Neural cell (in vitro differentiated cells): ENCODE measurements around the gene PLXNA2. TPM values are rescaled to one million over a fixed set of nuclear protein-coding genes. Genes with fewer than 3 reads are reported as not detected.

Experiments used
- H2AFZ ChIP-seq: fragments of 200-600, 300-800 bp; sonication (generic), shearing (Covaris generic); 2 replicates; pipeline ENCODE4 v1.6.0; 2014; ENCODE audit warnings: low read depth, mild to moderate bottlenecking, antibody characterized with exemption, low read length, moderate library complexity
- H3F3A ChIP-seq: fragments of 200-600 bp; shearing (Covaris generic); 2 replicates; pipeline ENCODE4 v1.6.1; 2016; ENCODE audit warnings: mild to moderate bottlenecking, moderate library complexity, mixed read lengths, antibody characterized with exemption, low read length; ENCODE audit not compliant: insufficient read depth, poor library complexity, severe bottlenecking
- H3K27ac ChIP-seq: fragments of 200-600, 300-800 bp; sonication (generic), shearing (Covaris generic); 2 replicates; pipeline ENCODE4 v1.5.1; 2014; ENCODE audit warnings: mild to moderate bottlenecking, low read length, moderate library complexity
- H3K27me3 ChIP-seq: fragments of 300-800, 200-600 bp; sonication (generic), shearing (Covaris generic); 2 replicates; pipeline ENCODE4 v1.6.0; 2014; ENCODE audit warnings: mild to moderate bottlenecking, low read depth, low read length, moderate library complexity; ENCODE audit not compliant: insufficient read depth
- H3K36me3 ChIP-seq: fragments of 300-800, 200-600 bp; sonication (generic), shearing (Covaris generic); 2 replicates; pipeline ENCODE4 v1.5.1; 2014; ENCODE audit warnings: mild to moderate bottlenecking, antibody characterized with exemption, low read length, moderate library complexity; ENCODE audit not compliant: insufficient read depth
- H3K4me2 ChIP-seq: fragments of 300-800, 200-600 bp; sonication (generic), shearing (Covaris generic); 2 replicates; pipeline ENCODE4 v1.6.0; 2014; ENCODE audit warnings: mild to moderate bottlenecking, low read length
- H3K4me3 ChIP-seq: fragments of 300-800, 200-600 bp; sonication (generic), shearing (Covaris generic); 2 replicates; pipeline ENCODE4 v1.5.1; 2014; ENCODE audit warnings: mild to moderate bottlenecking, low read length, moderate library complexity
- H3K79me2 ChIP-seq: fragments of 200-600 bp; shearing (Covaris generic); replicated peaks from 2 replicates; pipeline ENCODE4 v1.6.0; 2014; ENCODE audit warnings: mild to moderate bottlenecking, low read length, moderate library complexity; ENCODE audit not compliant: insufficient read depth
- H3K9ac ChIP-seq: fragments of 300-800, 200-600 bp; sonication (generic), shearing (Covaris generic); 2 replicates; pipeline ENCODE4 v1.6.1; 2016; ENCODE audit warnings: mild to moderate bottlenecking, low read length, mixed read lengths
- H3K9me2 ChIP-seq: fragments of 200-600 bp; shearing (Covaris generic); 2 replicates; pipeline ENCODE4 v1.6.1; 2016; ENCODE audit warnings: mild to moderate bottlenecking, low read length, mixed read lengths; ENCODE audit not compliant: insufficient read depth
- H3K9me3 ChIP-seq: fragments of 200-600, 300-800 bp; sonication (generic), shearing (Covaris generic); 2 replicates; pipeline ENCODE4 v1.6.1; 2016; ENCODE audit warnings: mild to moderate bottlenecking, mixed run types, low read length, moderate library complexity, mixed read lengths
- H4K20me1 ChIP-seq: fragments of 200-600 bp; shearing (Covaris generic); 2 replicates; pipeline ENCODE4 v1.6.1; 2016; ENCODE audit warnings: mild to moderate bottlenecking, mixed run types; ENCODE audit not compliant: insufficient read depth
- CTCF ChIP-seq: fragments of 450-650 bp; IDR thresholded peaks from 2 replicates; pipeline ENCODE4 v1.5.1; 2014; ENCODE audit warnings: antibody characterized with exemption, mild to moderate bottlenecking, moderate library complexity; ENCODE audit not compliant: poor library complexity, severe bottlenecking
- EP300 ChIP-seq: fragments of 450-650 bp; conservative IDR thresholded peaks from 2 replicates; pipeline ENCODE4 v1.6.1; 2014; ENCODE audit warnings: antibody characterized with exemption, mild to moderate bottlenecking, moderate library complexity; ENCODE audit not compliant: poor library complexity, severe bottlenecking
- EZH2 ChIP-seq: fragments of 200-600, 300-800 bp; shearing (Covaris generic), sonication (generic); IDR thresholded peaks from 2 replicates; pipeline ENCODE4 v1.6.1; 2014; ENCODE audit warnings: antibody characterized with exemption, low read length, borderline replicate concordance, mild to moderate bottlenecking; ENCODE audit not compliant: insufficient read depth, poor library complexity, severe bottlenecking
- MXI1 ChIP-seq: fragments of 450-650 bp; conservative IDR thresholded peaks from 2 replicates; pipeline ENCODE4 v1.6.1; 2014; ENCODE audit warnings: antibody characterized with exemption, mild to moderate bottlenecking; ENCODE audit not compliant: poor library complexity, severe bottlenecking
- POLR2AphosphoS5 ChIP-seq: IDR thresholded peaks from 2 replicates; pipeline ENCODE4 v1.6.1; 2012
- RAD21 ChIP-seq: fragments of 450-650 bp; conservative IDR thresholded peaks from 2 replicates; pipeline ENCODE4 v1.6.1; 2014; ENCODE audit warnings: antibody characterized with exemption, mild to moderate bottlenecking, moderate library complexity
- SMC3 ChIP-seq: fragments of 450-650 bp; conservative IDR thresholded peaks from 2 replicates; pipeline ENCODE4 v1.6.1; 2014; ENCODE audit warnings: antibody characterized with exemption, mild to moderate bottlenecking, moderate library complexity; ENCODE audit not compliant: poor library complexity
- TAF1 ChIP-seq: IDR thresholded peaks from 2 replicates; pipeline ENCODE4 v1.6.1; 2012; ENCODE audit warnings: low read depth
- polyA plus RNA-seq: library from polyadenylated mRNA; depleted of rRNA; stranded (reverse); fragments of >200 nt; gene quantifications from 2 replicates; pipeline ENCODE4 v1.2.3, GENCODE V29; 2014
- TF ChIP-seq, protein P1 (sequence below): IDR thresholded peaks from 2 replicates; pipeline ENCODE4 v1.6.1; 2012; ENCODE audit warnings: borderline replicate concordance

PLXNA2 gene
- polyA plus RNA-seq, 1 donor from 2014 or later, result 30.6 TPM

- no peaks in the 10 kb centered on the region for H3K27me3 ChIP-seq
- H3K9me3 ChIP-seq, result no peaks in the 10 kb centered on the region
- no peaks in the 10 kb centered on the region for H3K79me2 ChIP-seq
- no peaks in the 10 kb centered on the region for H3F3A ChIP-seq
- H3K4me2 ChIP-seq, result no peak overlapping the region
- TF ChIP-seq EP300 (no peak), RAD21 (peak; percentile 14)
- no peaks in the 10 kb centered on the region for H3K36me3 ChIP-seq
- H2AFZ ChIP-seq, result no peak overlapping the region
- no peaks in the 10 kb centered on the region for H3K9me2 ChIP-seq
- peaks cover 4% of the 10 kb centered on the region for H4K20me1 ChIP-seq
- H3K9ac ChIP-seq, result no peak overlapping the region
- H3K4me3 ChIP-seq, result no peak overlapping the region
- H3K27ac ChIP-seq, result no peak overlapping the region
Observed at GRCh38 chr1:208190784-208191183, 53.4 kb downstream of the PLXNA2 start.

DNA sequence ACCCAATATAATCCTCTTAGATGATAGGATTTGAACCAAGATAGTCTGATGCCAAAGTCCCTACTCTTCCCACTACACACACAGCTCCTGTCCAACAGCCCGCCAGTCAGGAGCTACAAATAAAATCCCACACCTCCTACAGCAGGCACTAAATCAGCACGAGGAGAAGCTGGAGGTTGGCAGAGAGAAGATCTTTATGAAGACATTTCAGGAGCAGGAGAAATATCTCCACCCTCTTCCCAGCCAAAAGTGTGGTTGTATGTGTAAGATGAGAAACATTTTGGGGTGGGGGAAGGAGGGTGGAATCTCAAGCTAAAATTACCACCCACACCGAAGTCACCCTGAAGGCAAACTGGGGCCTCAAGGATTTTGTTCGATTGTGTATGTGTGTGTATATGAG, 54.5 kb downstream of the PLXNA2 start:
- Histone ChIP-seq H3F3A (no peaks in the 10 kb centered on the region), H3K9ac (no peak overlapping the region), H4K20me1 (peaks cover 4% of the 10 kb centered on the region), H3K27ac (no peak overlapping the region), H3K4me3 (no peak overlapping the region), H3K27me3 (no peaks in the 10 kb centered on the region), H3K9me2 (no peaks in the 10 kb centered on the region), H3K4me2 (no peak overlapping the region), H2AFZ (no peak overlapping the region), H3K36me3 (no peaks in the 10 kb centered on the region), H3K9me3 (no peaks in the 10 kb centered on the region), H3K79me2 (no peaks in the 10 kb centered on the region)
- TF ChIP-seq CTCF, result no peak
- no peak for TF ChIP-seq POLR2AphosphoS5
- TF ChIP-seq EZH2, result no peak
- TF ChIP-seq MXI1, result no peak
- no peak for TF ChIP-seq RAD21
- TF ChIP-seq, protein P1, sequence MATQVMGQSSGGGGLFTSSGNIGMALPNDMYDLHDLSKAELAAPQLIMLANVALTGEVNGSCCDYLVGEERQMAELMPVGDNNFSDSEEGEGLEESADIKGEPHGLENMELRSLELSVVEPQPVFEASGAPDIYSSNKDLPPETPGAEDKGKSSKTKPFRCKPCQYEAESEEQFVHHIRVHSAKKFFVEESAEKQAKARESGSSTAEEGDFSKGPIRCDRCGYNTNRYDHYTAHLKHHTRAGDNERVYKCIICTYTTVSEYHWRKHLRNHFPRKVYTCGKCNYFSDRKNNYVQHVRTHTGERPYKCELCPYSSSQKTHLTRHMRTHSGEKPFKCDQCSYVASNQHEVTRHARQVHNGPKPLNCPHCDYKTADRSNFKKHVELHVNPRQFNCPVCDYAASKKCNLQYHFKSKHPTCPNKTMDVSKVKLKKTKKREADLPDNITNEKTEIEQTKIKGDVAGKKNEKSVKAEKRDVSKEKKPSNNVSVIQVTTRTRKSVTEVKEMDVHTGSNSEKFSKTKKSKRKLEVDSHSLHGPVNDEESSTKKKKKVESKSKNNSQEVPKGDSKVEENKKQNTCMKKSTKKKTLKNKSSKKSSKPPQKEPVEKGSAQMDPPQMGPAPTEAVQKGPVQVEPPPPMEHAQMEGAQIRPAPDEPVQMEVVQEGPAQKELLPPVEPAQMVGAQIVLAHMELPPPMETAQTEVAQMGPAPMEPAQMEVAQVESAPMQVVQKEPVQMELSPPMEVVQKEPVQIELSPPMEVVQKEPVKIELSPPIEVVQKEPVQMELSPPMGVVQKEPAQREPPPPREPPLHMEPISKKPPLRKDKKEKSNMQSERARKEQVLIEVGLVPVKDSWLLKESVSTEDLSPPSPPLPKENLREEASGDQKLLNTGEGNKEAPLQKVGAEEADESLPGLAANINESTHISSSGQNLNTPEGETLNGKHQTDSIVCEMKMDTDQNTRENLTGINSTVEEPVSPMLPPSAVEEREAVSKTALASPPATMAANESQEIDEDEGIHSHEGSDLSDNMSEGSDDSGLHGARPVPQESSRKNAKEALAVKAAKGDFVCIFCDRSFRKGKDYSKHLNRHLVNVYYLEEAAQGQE, result no peak
- no peak for TF ChIP-seq SMC3
- no peak for TF ChIP-seq EP300
- no peak for TF ChIP-seq TAF1

DNA sequence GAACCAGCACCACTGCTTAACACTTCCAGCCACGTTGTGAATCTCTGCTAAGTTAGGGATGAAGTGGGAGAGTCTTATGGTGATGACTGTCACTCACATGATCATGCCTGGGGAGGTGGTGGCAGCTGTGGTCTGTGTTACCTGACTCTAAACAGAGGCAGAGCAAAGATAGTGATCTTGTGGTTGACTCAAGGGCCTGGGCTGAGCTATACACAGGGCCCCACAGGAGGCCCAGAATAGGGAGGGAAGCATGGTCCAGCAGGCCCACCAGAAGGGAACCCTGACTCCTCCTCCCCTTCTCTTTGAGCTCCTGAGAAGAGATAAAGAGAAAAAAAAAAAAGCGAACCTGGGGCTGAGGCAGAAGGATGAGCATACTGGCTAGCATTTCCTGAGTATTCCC, 55.0 kb downstream of the PLXNA2 start:
- H3K9me3 ChIP-seq, result no peaks in the 10 kb centered on the region
- no peak overlapping the region for H2AFZ ChIP-seq
- H3K27me3 ChIP-seq, result no peaks in the 10 kb centered on the region
- H3F3A ChIP-seq, result no peaks in the 10 kb centered on the region
- no peaks in the 10 kb centered on the region for H3K36me3 ChIP-seq
- H3K4me3 ChIP-seq, result no peak overlapping the region
- no peak for TF ChIP-seq SMC3
- TF ChIP-seq EZH2, result no peak
- no peak for TF ChIP-seq CTCF
- no peak for TF ChIP-seq EP300
- no peak for TF ChIP-seq MXI1
- TF ChIP-seq, protein P1, result no peak
- TF ChIP-seq RAD21, result no peak
- H3K27ac ChIP-seq, result no peak overlapping the region
- H3K4me2 ChIP-seq, result no peak overlapping the region
- H3K9me2 ChIP-seq, result no peaks in the 10 kb centered on the region
- H4K20me1 ChIP-seq, result peaks cover 3% of the 10 kb centered on the region
- H3K79me2 ChIP-seq, result no peaks in the 10 kb centered on the region
- H3K9ac ChIP-seq, result no peak overlapping the region
